Subcutaneous adipose tissue (tissue), 4 donors: Measurements from ENCODE around the gene VGLL4. TPM values are rescaled to one million over a fixed set of nuclear protein-coding genes. Genes with fewer than 3 reads are reported as not detected.

Experiments
- total RNA-seq, 4 donors: library from RNA; depleted of rRNA; stranded (reverse); fragments of >200 nt; gene quantifications; one replicate each; pipeline ENCODE4 v1.1.0, GENCODE V29; 2016
- TF ChIP-seq, protein P1 (sequence below): fragments of 450-650 bp; IDR thresholded peaks from one replicate; pipeline ENCODE4 v1.5.1; 2016; ENCODE audit warnings: low read depth, mild to moderate bottlenecking, control low read depth, antibody characterized with exemption, moderate library complexity

VGLL4 gene
- total RNA-seq, 4 donors from 2014 or later = 37.6 to 47.8 (median 40.4) TPM

DNA sequence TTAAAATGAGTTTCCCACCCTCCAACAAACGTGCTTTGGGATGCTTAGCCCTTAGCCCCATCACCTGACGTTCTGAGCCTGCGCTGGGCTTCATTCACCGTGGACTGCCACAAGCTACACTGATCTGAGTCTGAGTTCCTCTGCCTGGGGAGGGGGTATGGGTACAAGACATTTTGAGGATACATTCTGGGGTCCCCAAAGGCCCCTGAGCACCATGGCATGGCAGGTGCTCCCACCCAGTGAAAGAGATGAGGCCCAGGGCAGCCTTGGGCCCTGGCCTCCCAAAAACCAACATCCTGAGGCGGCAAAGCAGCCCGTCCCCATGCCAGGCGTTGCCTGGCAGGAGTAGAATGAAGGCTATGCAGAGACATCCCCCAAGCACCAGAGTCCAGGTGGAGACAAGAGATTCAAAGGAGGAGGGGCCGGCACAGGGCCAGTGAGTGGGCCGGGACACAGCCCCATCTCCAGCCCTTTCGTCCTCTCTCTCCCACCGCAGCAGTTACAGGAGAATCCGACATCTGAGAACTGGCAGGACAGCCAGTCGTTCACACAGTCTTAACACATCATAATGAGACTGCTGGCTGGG, 74.5 kb downstream of the VGLL4 start:
- TF ChIP-seq, protein P1, sequence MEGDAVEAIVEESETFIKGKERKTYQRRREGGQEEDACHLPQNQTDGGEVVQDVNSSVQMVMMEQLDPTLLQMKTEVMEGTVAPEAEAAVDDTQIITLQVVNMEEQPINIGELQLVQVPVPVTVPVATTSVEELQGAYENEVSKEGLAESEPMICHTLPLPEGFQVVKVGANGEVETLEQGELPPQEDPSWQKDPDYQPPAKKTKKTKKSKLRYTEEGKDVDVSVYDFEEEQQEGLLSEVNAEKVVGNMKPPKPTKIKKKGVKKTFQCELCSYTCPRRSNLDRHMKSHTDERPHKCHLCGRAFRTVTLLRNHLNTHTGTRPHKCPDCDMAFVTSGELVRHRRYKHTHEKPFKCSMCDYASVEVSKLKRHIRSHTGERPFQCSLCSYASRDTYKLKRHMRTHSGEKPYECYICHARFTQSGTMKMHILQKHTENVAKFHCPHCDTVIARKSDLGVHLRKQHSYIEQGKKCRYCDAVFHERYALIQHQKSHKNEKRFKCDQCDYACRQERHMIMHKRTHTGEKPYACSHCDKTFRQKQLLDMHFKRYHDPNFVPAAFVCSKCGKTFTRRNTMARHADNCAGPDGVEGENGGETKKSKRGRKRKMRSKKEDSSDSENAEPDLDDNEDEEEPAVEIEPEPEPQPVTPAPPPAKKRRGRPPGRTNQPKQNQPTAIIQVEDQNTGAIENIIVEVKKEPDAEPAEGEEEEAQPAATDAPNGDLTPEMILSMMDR = no peak

DNA sequence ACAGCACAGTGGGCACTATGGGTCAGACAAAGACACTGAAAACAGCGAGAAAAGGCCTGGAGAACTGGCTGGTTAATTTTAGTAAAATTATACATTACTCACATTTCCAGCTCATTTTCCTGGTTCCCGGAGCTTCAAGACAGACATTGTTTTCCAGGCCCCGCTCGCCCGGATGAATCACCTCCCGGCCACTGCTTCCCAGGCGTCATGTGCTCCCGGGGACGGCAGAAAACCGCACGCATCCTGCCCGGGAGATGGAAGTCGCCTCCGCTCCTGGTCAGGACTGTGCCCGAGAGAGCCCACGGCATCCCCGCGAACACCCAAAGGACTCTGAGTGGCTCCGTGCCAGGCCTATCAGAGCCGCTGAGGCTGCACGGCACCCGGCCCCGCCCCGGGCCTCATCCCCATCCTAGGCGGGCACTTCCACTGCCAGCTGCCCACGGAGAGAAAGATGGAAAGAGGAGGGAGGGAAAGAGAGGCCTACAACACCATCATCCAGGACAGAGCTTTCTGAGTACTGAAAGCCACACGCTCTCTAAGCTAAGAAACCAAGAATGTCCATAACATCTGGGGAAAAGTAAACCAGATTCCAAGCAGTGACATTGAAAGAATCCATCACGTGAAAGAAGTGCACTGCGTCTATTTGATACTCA, 75.1 kb downstream of the VGLL4 start:
- TF ChIP-seq, protein P1 = no peak

DNA sequence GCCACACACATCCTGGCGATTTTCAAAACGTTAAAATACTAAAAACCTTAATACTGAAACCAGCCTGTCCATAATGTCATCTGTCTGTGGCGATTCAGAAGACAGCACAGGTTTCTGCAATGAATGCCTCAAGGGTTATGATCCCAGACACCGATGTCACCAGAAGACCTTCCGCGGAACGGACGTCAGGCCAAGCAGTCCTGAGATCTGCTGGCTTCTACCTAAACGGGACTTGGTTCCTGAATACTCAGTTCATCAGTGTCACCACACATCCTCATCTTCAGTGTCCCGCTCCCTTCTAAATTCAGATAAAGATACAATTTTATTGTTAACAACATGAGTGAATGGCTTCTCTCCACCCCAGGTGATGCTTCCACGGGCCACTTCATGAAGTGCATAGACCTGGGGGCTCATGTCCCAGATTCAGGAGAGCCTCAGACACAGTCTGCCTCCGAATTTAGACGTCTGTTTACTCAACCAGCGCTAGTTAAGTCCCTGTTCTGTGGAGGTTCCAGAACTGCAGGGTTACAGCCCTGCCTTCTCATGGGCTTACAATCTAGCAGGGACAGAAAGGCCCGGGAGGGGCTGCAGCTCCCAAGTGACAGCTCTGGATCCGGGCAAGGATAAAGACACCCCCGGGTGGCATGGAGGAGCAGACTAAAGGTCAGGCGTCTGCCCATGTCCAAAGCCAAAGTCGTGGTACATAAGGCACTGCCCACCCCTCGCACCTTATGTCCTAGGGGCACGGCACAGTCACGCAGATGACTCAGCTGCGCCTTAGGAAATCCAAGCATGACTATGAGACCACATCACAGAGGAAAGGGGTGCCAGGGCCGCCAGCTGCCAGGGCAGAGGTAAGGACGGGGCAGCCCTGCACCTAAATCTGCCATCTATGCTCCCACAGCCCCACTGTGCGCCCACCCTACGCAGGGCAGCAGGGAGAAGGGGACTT, 75.9 kb downstream of the VGLL4 start:
- TF ChIP-seq, protein P1 = no peak

DNA sequence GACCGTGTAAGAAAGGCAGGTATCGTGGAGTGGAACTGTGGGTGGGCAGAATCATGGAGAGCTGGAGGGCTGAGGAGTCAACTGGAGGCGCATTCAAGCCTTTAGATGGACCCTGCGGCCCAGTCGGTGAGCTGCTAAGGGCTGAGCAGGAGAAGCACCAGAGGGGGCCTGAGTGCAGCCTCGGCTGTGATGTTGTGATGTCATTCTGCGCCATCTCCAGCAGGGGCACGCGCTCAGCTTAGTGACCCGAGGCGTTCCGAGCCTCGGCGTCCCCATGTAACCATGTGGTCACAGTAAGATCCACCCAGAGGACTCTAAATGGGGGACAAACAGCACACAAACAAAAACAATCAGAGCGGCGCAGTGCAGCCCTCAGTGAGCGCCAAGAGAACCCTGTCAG, 76.8 kb downstream of the VGLL4 start:
- TF ChIP-seq, protein P1 = no peak

DNA sequence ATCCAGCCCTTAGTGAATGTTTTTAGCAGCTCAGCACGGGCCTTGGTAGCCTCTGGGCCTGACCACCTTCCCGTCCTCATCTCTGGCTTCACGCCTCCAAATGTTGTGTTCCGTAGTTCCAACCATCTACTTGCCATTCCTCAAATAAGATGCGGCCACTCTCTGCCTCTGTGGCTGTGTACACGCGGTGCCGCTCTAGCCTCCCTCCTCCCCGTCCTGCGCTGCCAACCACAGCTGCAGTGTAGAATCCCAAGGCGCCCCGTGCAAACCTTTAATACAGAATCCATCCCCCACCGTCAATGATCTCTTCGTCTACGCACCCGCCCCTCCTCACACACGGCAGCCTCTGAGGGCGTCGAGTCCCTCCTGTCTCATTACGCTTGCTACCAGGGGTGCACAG, 77.2 kb downstream of the VGLL4 start:
- TF ChIP-seq, protein P1 = no peak

DNA sequence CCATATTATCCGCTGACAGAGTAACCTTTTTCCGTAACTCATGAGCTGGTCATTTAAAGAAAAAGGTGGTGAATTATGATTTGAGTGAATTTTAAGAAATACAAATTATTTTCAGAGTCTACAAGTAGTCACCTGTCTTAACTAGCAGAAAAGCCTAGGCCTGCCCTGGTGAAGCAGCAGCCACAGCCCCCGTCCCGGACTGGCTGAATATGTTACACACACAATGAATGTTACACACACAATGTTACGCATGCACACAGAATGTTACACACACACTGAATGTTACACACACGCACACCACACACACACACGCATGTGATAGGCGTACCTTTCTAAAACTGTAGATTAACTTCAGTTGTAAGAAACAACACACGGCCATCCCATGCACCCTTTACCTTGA, 77.8 kb downstream of the VGLL4 start:
- TF ChIP-seq, protein P1 = no peak

DNA sequence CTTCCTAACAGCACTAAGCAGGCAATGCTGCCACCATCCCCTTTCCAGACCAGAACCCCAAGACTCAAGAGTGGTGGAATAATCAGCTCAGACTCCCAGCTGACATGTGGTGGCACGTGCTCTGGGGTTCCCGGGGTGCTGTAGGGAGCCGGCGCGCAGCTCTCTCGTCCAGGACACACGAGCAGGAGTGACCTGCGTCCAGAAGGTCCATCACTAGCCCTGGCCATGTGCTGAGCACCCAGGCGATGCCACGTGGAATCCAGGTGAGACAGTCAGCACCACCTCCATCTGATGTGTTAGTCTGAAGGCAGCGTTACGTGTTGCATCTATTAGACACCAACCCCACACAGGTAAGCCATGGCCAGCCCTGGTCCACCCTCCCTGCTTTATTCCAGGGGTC, 78.2 kb downstream of the VGLL4 start:
- TF ChIP-seq, protein P1 = no peak
